Activated CD4-positive, alpha-beta T cell treated with anti-CD3 and anti-CD28 coated beads, Interleukin-2, amount 10 ng/mL, durations not matched to agents 7 days and 5 days (primary cell): ENCODE measurements around the gene UHRF1. TPM values are rescaled to one million over a fixed set of nuclear protein-coding genes. Genes with fewer than 3 reads are reported as not detected.
"Not testable (repeated sequence)": the region's sequence is repeated elsewhere in the genome, so short reads cannot be mapped to it uniquely, and the experiment has no call there.

Source experiments
- CTCF ChIA-PET: fragments of 350-600 bp; sonication (Branson Sonifier 250); formaldehyde crosslinking; loops from one replicate; lab custom pipeline; 2021; ENCODE audit warnings: antibody characterized with exemption; lab: Charles Lee
- POLR2A ChIA-PET: fragments of 350-600 bp; sonication (Branson Sonifier 250); formaldehyde crosslinking; loops from one replicate; lab custom pipeline; 2021; ENCODE audit warnings: antibody characterized with exemption; lab: Charles Lee
- DNase-seq: peaks from one replicate; pipeline ENCODE4 v3.0.0-alpha.2; 2020
- H3K27ac Mint-ChIP-seq: one replicate; pipeline ENCODE4 v1.8.0; 2021; ENCODE audit warnings: mild to moderate bottlenecking, moderate library complexity, mixed read lengths
- H3K27me3 Mint-ChIP-seq: one replicate; pipeline ENCODE4 v1.8.0; 2021; ENCODE audit warnings: mixed read lengths
- H3K36me3 Mint-ChIP-seq: one replicate; pipeline ENCODE4 v1.8.0; 2021; ENCODE audit warnings: low read depth, mixed read lengths
- H3K4me1 Mint-ChIP-seq: one replicate; pipeline ENCODE4 v1.8.0; 2021; ENCODE audit warnings: mixed read lengths
- H3K4me3 Mint-ChIP-seq: one replicate; pipeline ENCODE4 v1.8.0; 2021; ENCODE audit warnings: mild to moderate bottlenecking, moderate library complexity, mixed read lengths
- H3K9me3 Mint-ChIP-seq: one replicate; pipeline ENCODE4 v1.8.0; 2021; ENCODE audit warnings: mixed read lengths
- total RNA-seq, 2 experiments: library from RNA; stranded (reverse); gene quantifications; one replicate each; pipeline ENCODE4 v1.2.3, GENCODE V29; 2021

The UHRF1 gene
- total RNA-seq, 2 experiments from 2014 or later = 130 to 141 TPM

DNA sequence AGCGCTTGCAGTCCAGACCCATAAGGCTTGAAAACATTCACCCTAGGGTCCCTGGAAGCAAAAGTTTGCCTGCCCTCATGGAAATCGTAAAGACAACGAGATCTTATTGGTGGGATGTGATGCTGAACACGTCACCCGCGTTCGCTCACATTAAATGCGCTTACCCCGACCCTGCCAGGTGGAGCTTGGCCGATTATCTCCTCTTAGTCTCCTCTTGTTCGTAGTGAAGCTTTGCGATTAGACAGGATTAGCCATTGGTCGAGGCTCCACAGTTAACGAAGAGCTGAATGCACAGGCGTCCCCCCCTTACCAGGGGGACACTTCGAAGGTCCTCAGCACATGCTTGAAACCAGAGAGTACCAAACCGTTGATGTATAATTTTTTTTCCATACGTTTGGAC is 43.6 kb downstream of the UHRF1 start:
- H3K9me3 Mint-ChIP-seq = no peaks in the 10 kb centered on the region
- no peak for DNase-seq
- ChIA-PET POLR2A (no interaction called here), CTCF (interaction anchor here (0.9 kb wide), 1 partner anchor 13 kb away, joined by 3 read pairs; no protein-coding TSS in a partner anchor)
- H3K27ac Mint-ChIP-seq = no peak overlapping the region
- H3K36me3 Mint-ChIP-seq = peaks cover 42% of the 10 kb centered on the region
- H3K4me3 Mint-ChIP-seq = no peak overlapping the region
- H3K27me3 Mint-ChIP-seq = no peaks in the 10 kb centered on the region
- H3K4me1 Mint-ChIP-seq = no peaks in the 10 kb centered on the region

DNA sequence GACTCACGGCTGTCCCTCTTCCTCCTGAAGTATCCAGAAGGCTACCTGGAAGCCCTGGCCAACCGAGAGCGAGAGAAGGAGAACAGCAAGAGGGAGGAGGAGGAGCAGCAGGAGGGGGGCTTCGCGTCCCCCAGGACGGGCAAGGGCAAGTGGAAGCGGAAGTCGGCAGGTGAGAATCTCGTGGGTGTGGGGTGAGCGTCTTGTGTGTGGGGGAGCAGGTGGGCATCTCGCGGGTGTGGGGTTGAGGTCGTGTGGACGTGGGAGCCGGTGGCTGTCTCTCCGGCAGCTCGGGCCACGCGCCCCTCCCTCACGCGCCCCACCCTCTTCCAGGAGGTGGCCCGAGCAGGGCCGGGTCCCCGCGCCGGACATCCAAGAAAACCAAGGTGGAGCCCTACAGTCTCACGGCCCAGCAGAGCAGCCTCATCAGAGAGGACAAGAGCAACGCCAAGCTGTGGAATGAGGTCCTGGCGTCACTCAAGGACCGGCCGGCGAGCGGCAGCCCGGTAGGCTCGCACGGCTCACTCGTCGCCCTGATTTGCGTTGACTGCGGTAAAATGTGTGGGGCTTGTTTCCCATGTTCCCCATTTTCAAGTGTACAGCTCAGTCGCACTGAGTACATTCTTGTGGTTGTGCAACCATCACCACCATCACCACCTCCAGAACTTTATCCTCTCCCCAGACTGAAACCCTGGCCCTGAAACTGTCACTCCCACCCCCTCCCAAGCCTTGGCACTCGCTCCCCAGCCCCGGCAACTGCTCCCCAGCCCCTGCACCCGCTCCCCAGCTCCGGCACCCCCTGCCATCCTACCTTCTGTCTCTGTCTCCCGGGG is 45.2 kb downstream of the UHRF1 start:
- DNase-seq, H3K27ac Mint-ChIP-seq, H3K9me3 Mint-ChIP-seq, CTCF ChIA-PET, H3K27me3 Mint-ChIP-seq, H3K4me3 Mint-ChIP-seq, POLR2A ChIA-PET, H3K4me1 Mint-ChIP-seq: not testable (repeated sequence)
- H3K36me3 Mint-ChIP-seq = peaks cover 44% of the 10 kb centered on the region

DNA sequence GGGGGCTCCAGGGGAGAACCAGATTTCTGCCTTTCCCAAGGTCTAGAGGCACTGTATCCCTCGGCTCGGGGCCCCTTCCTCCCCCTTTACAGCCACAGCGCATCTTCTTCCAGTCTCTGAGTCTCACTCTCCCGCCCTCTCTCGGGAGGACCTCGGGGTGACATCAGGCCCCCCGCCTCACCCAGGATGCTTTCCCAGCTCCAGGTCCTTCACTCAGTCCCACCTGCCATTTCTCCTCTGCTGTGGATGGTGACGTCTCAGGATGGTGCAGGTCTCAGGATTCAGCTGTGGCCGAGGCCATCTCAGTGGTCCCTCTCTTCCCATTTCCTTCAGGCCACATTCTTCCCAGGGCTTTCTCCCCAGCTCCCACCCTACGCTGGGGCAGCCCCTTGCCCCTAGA is 46.0 kb downstream of the UHRF1 start:
- Mint-ChIP-seq H3K27me3 (no peaks in the 10 kb centered on the region), H3K4me1 (no peaks in the 10 kb centered on the region), H3K27ac (peak overlapping the region; percentile 72), H3K9me3 (no peaks in the 10 kb centered on the region), H3K4me3 (no peak overlapping the region), H3K36me3 (peaks cover 44% of the 10 kb centered on the region)
- POLR2A ChIA-PET = no interaction called here
- no peak for DNase-seq
- CTCF ChIA-PET = interaction anchor here (0.9 kb wide), 1 partner anchor 61 kb away, joined by 4 read pairs; no protein-coding TSS in a partner anchor

DNA sequence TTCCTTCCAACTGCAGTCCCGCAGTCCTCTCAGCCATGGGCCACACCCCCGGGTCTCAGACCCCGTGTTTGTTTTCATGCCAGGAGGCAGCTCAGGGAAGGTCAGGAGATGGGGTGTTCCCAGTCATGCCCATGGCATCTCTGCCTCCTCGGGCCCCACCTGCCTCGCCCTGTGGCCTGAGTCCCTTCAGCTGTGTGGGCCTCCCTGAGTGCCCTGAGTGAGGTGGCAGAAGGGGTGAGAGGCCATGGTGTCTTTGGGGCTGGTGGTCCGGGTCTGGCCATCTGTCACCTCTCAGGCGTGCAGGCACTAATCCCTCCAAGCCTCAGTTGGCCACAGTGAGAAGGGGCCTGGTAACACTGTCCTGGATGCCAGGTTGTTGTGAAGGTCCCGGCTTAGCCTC is 48.7 kb downstream of the UHRF1 start:
- no peak for DNase-seq
- Mint-ChIP-seq H3K4me1 (no peaks in the 10 kb centered on the region), H3K4me3 (no peak overlapping the region), H3K27ac (no peak overlapping the region), H3K36me3 (peaks cover 42% of the 10 kb centered on the region), H3K9me3 (no peaks in the 10 kb centered on the region), H3K27me3 (no peaks in the 10 kb centered on the region)
- CTCF ChIA-PET = no interaction called here
- POLR2A ChIA-PET = interaction anchor here (0.6 kb wide), 1 partner anchor 341 kb away, joined by 9 read pairs; no protein-coding TSS in a partner anchor

DNA sequence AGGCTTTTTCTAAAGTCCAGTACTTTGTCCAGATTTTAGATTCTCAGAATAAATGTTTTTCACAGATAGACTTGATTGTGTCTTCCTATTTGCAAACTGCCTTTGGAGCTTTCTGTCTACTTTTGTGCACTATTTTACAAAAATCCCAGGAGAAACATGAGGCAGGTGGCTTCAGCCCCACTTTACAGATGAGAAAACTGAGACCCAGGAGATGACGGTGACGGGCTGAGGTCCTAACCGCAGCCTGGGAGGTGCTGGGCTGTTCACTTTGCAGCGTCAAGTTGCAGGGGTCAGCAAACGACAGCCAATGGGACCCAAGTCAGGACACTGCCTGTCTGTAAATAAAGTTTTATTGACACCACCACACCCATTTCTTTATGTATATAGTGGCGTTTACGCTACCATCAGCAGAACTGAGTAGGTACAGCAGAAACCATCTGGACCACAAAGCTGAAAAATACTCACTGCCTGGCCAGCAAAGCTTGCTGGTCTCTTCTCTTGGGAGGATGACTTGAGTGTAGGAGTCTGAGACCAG is 52.9 kb downstream of the UHRF1 start:
- H3K36me3 Mint-ChIP-seq = peaks cover 41% of the 10 kb centered on the region
- peaks cover 3% of the 10 kb centered on the region for H3K4me1 Mint-ChIP-seq

DNA sequence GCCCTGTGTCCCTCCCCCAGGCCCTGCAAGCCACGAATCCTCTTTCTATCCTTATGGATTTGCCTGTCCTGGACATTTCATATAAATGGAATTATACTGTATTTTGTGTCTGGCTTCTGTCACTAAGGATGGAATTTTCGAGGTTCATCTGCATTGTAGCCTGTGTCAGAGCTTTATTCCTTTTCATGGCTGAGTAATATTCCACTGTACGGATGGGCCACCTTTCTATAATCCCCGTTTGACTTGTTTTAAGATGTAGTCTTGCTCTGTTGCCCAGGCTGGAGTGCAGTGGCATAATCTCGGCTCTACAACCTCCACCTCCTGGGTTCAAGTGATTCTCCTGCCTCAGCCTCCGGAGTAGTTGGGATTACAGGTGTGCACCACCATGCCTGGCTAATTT is 55.8 kb downstream of the UHRF1 start:
- no peaks in the 10 kb centered on the region for H3K9me3 Mint-ChIP-seq
- no peaks in the 10 kb centered on the region for H3K27me3 Mint-ChIP-seq
- ChIA-PET POLR2A (no interaction called here), CTCF (no interaction called here)
- H3K36me3 Mint-ChIP-seq = peaks cover 34% of the 10 kb centered on the region
- no peak overlapping the region for H3K27ac Mint-ChIP-seq
- H3K4me1 Mint-ChIP-seq = peaks cover 20% of the 10 kb centered on the region
- no peak for DNase-seq
- no peak overlapping the region for H3K4me3 Mint-ChIP-seq

More for the DNA sequence above, 52.9 kb downstream of the UHRF1 start:
- no peak overlapping the region for H3K27ac Mint-ChIP-seq
- DNase-seq = no peak
- H3K9me3 Mint-ChIP-seq = no peaks in the 10 kb centered on the region
- ChIA-PET CTCF (interaction anchor here (0.6 to 1.2 kb wide), 2 partner anchors 49 to 50 kb away, joined by 3 to 4 read pairs; no protein-coding TSS in a partner anchor), POLR2A (no interaction called here)
- H3K27me3 Mint-ChIP-seq = no peaks in the 10 kb centered on the region
- no peak overlapping the region for H3K4me3 Mint-ChIP-seq

DNA sequence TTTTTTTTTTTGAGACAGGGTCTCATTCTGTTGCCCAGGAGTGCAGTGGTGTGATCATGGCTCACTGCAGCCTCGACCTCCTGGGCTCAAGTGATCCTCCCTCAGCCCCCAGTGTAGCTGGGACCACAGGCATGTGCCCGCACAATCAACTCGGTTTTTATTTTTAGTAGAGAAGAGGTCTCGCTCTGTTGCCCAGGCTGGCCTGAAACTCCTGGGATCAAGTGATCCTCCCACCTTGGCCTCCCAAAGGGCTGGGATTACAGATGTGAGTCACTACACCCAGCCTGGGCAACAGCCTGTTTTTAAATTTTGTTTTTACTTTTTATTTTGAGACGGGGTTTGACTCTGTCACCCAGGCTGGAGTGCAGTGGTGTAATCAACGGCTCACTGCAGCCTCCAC is 57.3 kb downstream of the UHRF1 start:
- H3K4me1 Mint-ChIP-seq = peaks cover 35% of the 10 kb centered on the region
- H3K9me3 Mint-ChIP-seq = no peaks in the 10 kb centered on the region
- CTCF ChIA-PET = no interaction called here
- POLR2A ChIA-PET = no interaction called here
- no peak overlapping the region for H3K4me3 Mint-ChIP-seq
- no peaks in the 10 kb centered on the region for H3K27me3 Mint-ChIP-seq
- no peak for DNase-seq
- peaks cover 38% of the 10 kb centered on the region for H3K36me3 Mint-ChIP-seq
- H3K27ac Mint-ChIP-seq = no peak overlapping the region

DNA sequence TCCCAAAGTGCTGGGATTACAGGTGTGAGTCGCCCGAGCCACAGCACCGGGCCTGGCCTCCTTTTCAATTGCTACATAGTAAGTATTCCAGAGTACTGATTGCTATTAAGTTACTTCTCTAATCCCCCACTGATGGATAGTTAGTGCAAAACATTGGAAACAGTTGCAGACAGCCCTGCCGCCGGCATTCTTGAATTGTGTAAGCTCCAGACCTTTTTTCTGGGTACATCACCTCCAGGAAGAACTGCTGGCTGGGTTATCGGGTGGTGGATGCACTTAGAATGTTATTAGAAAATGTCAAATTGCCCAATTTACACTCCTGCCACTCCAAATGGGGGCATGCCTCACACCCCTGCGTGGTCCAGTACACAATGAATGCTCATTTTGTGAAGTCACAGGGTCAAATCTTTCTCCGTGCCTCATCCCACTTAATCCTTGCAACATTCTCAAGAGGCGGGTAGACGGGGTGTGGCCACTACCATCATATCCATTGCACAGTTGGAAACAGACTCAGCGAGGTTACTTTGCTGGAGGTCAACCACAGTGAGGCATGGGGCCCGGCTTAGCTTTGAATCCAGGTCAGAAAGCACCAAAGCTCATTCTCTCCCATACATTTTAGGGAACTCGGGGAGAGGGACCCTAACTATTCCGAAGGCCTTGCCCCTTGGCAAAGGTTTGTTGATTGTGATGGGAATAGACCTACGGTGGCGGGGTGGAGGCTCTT is 58.6 kb downstream of the UHRF1 start:
- no peak for DNase-seq
- CTCF ChIA-PET = interaction anchor here (0.9 kb wide), 3 partner anchors 8 to 51 kb away, joined by 3 read pairs; no protein-coding TSS in a partner anchor

DNA sequence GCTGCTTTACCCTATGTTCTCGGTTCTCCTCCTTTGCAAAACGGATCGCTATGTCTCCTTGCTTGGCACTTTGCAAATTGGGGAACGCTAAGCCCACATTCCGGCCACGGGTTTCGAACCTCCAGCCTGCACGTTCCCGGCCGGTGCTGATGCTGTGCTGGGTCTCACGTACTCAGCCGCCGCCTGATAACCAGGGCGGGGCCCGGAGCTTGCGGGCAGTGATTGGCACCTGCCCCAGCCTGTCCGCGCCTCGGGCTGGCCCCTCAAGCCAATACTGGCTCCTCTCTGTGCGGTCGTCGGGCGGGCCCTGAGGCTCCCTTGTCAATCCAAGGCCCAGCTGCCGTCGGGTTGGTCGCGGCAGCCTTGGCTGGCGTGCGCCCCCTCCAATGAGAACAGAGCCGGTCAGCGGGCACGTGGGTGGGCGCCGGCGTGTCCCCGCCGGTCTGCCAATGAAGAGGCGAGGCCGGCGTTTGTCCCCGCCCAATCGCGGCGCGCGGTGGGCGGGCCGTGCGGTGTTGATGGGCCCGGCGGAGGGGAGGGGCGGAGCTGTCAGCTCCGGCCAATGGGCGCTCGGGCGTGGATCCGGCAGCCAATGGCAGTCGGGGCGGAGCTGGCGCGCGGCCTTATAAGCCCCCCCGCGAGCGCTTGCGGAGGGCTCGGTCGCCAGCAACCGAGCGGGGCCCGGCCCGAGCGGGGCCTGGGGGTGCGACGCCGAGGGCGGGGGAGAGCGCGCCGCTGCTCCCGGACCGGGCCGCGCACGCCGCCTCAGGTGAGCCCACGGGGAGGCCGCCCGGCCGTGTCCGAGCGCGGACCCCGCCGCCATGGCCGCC is 59.4 kb downstream of the UHRF1 start, which contains the start of gene KDM4B:
KDM4B (plus strand) TSS at position 652 of the 830 bp plus-strand sequence. CDS start 63,778 bp downstream, outside the sequence.
- DNase-seq = peak; percentile 99
- ChIA-PET CTCF (interaction anchor here (0.9 to 1.6 kb wide), 5 partner anchors 9 to 178 kb away, joined by 3 to 6 read pairs (median 3); partner anchors contain the start of gene FEM1A), POLR2A (interaction anchor here (0.6 to 1.3 kb wide), 2 partner anchors 42 to 178 kb away, joined by 3 to 4 read pairs; partner anchors contain the start of gene FEM1A)
- H3K36me3 Mint-ChIP-seq = peaks cover 23% of the 10 kb centered on the region
- no peaks in the 10 kb centered on the region for H3K9me3 Mint-ChIP-seq
- peaks cover 43% of the 10 kb centered on the region for H3K4me1 Mint-ChIP-seq
- peak within 1 kb of the TSS; percentile 90 for H3K27ac Mint-ChIP-seq
- peak within 1 kb of the TSS; percentile 94 for H3K4me3 Mint-ChIP-seq
- H3K27me3 Mint-ChIP-seq = no peaks in the 10 kb centered on the region

More for the DNA sequence above, 58.6 kb downstream of the UHRF1 start:
- H3K9me3 Mint-ChIP-seq = no peaks in the 10 kb centered on the region
- peak overlapping the region; percentile 90 for H3K27ac Mint-ChIP-seq
- POLR2A ChIA-PET = interaction anchor here (1.3 kb wide), 1 partner anchor 177 kb away, joined by 4 read pairs; the partner anchor contains the start of gene FEM1A
- peaks cover 40% of the 10 kb centered on the region for H3K4me1 Mint-ChIP-seq
- peak overlapping the region; percentile 78 for H3K4me3 Mint-ChIP-seq
- H3K27me3 Mint-ChIP-seq = no peaks in the 10 kb centered on the region
- peaks cover 26% of the 10 kb centered on the region for H3K36me3 Mint-ChIP-seq

DNA sequence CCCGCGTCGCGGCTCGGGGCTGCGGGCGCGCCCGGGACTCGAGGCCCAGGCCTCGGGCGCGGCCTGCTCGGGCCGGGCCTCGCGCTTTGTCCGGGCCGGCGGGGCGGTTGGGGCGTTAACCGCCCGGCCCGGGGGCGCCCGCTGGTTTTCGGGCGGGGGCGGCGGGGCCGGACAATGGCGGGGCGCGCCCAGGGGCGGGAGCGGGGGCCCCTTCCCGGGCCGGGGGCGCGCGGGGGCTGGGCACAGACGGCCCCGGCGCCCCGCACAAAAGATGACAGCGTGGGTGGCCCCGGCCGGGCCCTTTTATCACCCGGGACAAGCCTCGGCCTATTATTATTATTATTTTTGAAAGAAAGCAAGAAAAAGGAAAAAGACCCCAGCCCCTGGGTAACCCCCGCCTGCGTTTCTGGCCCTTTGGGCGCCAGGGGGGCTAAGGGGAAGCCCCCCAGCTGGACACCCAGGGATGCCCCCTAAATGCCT is 60.0 kb downstream of the UHRF1 start:
- no peaks in the 10 kb centered on the region for H3K9me3 Mint-ChIP-seq
- ChIA-PET POLR2A (interaction anchor here (0.6 to 1.3 kb wide), 3 partner anchors 43 to 1231 kb away, joined by 3 to 5 read pairs (median 4); partner anchors contain the start of gene FEM1A), CTCF (interaction anchor here (0.9 to 1.6 kb wide), 3 partner anchors 10 to 178 kb away, joined by 3 to 6 read pairs (median 3); partner anchors contain the start of gene FEM1A)
- peaks cover 43% of the 10 kb centered on the region for H3K4me1 Mint-ChIP-seq
- peak overlapping the region; percentile 94 for H3K4me3 Mint-ChIP-seq
- peaks cover 19% of the 10 kb centered on the region for H3K36me3 Mint-ChIP-seq
- H3K27ac Mint-ChIP-seq = peak overlapping the region; percentile 89
- DNase-seq = no peak
- H3K27me3 Mint-ChIP-seq = no peaks in the 10 kb centered on the region

DNA sequence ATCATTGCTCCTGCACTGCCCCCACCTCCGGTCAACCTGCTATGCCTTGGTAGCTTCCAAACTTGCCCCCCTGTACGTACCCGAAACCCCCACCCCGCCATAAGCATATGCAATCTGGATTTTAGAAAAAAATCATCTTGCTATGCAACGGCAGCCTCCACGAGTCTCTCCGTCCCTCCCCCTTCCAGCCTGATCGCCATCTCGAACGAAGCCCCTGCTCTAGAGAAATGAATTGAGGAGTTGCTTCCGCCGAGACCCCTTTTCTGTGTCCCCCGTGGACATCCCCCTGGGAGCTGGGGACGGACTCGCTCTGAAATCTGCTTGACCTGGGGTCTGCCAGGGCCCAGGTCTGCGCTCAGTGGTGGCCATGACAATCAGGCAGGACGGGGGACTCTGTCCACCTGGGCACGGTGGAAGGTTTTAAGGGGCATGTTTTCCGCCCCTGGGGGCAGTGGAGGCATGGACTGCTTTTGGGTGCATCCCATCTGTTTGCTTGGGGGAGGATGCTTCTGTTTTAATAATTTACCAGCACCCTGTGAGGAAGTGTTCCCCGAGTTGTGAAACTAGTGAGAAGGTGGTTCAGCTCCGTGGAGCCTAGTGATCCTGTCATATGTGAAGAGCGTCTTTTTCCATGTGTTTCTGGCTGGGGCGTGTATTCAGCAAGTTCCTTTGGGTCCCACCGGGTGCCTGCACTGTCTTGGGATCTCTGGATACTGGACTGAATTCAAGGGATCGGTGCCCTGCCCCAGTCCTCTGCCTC is 60.7 kb downstream of the UHRF1 start:
- no peaks in the 10 kb centered on the region for H3K27me3 Mint-ChIP-seq
- ChIA-PET CTCF (interaction anchor here (1.3 to 1.6 kb wide), 2 partner anchors 11 to 179 kb away, joined by 3 to 6 read pairs; partner anchors contain the start of gene FEM1A), POLR2A (interaction anchor here (0.6 kb wide), 1 partner anchor 1230 kb away, joined by 5 read pairs; no protein-coding TSS in a partner anchor)
- no peak for DNase-seq
- peak overlapping the region; percentile 94 for H3K4me3 Mint-ChIP-seq
- H3K36me3 Mint-ChIP-seq = peaks cover 16% of the 10 kb centered on the region
- H3K9me3 Mint-ChIP-seq = no peaks in the 10 kb centered on the region
- H3K27ac Mint-ChIP-seq = peak overlapping the region; percentile 89
- peaks cover 46% of the 10 kb centered on the region for H3K4me1 Mint-ChIP-seq
